NCI-H2171 (cell line): ENCODE data around the gene OBP2B.
"Not testable (repeated sequence)": the region's sequence is repeated elsewhere in the genome, so short reads cannot be mapped to it uniquely, and the experiment has no call there.

Experiments used
- DNase-seq: peaks from one replicate; lab custom pipeline; 2025; lab: John Stamatoyannopoulos, UW

The OBP2B gene

GRCh38 chr9:133221177-133221809 is 12.2 kb upstream of the OBP2B start:
- no peak for DNase-seq

GRCh38 chr9:133218049-133218975 is 9.3 kb upstream of the OBP2B start:
- not testable (repeated sequence) for DNase-seq

GRCh38 chr9:133217333-133217988 is 8.4 kb upstream of the OBP2B start:
- not testable (repeated sequence) for DNase-seq

DNA sequence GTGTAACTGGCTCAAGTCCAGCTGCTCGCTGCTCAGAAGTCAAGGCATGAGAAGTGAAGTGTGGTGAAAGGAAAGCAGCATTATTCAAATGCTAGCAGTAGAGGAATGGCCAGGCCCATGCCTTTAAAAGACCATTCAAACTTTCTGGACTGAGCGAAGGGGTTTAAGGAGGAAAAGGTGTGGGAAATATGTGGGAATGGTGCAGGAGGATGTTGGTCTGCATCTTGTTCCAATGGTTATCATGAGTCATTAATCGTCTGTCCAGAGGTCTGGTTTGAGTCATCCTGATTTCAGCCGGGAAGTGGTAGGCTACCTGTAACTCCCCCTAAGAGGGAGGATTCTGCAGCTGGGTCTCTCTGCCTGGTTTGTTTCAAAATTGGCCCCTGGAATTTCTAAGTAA is 5.2 kb upstream of the OBP2B start:
- DNase-seq = not testable (repeated sequence)

DNA sequence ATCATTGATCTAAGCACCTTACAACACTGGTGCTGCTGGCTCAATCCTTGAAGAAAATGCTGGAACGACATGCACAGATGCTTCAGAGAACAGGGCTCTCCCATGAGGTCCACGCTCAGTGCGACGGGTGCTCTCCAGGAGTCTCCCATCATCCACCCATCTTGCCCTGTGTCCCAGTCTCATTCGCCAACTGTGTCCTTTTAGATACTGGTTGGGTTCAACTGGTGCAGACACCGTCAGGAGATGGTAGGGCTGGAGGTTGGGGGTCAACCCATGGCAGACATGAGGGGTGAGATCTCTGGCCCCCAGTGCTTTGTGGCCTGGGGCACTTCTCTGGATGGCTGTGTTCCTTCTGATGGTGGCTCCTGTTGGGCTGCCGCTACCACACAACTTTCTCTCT is 1.6 kb upstream of the OBP2B start:
- DNase-seq = no peak

GRCh38 chr9:133210202-133210532 is 1.1 kb upstream of the OBP2B start:
- no peak for DNase-seq

- DNase-seq = not testable (repeated sequence)
Observed at GRCh38 chr9:133209327-133210201, 514 bp upstream of the OBP2B start.

DNA sequence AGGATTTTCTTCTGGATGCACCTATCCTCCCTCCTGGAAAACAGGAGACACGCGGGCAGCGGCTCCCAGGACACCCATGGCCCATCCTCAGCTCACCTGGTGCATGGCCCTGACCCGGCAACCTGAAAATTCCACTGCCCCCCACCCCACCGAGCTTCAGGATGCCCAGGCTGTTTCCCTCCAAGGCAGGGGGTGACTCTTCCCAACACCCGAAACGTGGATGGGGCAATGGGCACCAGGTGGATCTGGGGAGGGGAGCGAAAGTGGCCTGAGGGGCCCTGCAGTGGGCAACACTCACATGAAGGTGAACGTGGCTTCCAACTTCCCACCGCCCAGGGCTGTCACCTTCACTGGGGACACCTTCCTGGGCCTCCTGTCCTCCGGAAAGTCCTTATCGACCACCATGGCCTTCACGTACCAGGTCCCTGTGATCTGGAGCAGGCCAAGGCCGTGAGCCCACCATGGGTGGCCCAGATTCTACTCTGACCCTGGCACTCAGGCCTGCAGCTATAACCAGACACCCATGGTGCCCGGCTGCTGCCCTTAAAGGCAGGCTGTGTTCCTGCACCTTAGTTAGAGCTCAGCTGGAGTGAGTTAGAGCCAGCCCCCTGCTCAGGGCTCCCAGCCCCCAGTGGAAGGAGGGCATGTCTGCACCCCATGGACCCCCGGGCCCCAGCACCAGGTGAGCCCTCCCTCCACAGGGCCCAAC is 725 bp downstream of the OBP2B start:
- not testable (repeated sequence) for DNase-seq

GRCh38 chr9:133207540-133208170 is 1.4 kb downstream of the OBP2B start:
- DNase-seq = no peak

GRCh38 chr9:133207021-133207531 is 2.0 kb downstream of the OBP2B start:
- no peak for DNase-seq

GRCh38 chr9:133205996-133206931 is 2.8 kb downstream of the OBP2B start:
- no peak for DNase-seq

- not testable (repeated sequence) for DNase-seq
Observed at GRCh38 chr9:133205481-133205887, 3.6 kb downstream of the OBP2B start.

DNA sequence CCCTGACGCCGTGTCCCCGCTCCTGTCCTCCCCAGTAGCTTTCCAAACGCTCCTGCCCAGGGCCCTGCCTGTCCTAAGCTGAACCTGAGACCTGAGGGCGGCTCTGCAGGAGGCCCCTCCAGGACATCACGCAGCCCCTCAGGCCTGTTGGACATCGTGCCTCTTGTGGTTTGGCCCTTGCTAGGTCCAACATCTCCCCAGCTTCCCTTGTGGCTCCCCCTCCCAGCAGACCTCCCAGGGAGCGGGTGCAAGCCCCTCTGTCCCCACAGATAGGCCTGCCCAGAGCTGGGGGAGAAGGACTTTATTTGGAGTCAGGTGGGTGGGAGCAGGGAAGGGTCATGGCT is 4.1 kb downstream of the OBP2B start:
- no peak for DNase-seq

DNA sequence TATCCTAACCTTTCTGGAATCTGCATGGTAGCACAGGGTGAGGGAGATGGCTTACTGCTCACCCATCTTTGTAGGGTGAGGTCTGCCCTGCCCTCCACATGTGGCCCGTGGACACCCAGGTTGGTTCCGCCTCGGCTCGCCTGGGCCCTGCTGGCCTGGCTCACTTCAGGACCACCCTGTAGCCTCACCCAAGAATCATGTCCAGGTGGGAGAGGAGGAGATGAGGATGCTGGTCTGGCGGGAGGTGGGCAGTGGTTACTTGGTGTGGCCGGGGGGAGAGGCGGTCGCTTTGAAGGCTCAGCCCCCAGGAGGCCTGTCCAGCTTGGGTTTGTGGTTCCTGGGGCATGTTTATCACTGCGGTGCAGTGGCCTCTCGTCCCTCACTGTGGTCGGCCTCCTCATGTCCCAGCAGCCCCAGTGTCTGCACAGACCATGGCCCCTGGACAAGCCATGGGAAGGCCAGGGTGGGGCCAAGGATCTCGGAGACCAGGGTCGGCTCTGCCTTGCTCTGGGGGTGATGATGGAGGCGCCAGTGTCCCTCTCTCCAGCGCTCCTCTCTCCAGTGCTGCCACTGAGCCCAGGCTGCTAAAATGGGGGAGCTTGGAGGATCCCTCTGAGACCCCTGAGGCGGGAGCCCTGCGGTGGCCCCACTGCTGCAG is 4.6 kb downstream of the OBP2B start:
- no peak for DNase-seq

GRCh38 chr9:133203506-133204075 is 5.5 kb downstream of the OBP2B start:
- no peak for DNase-seq

DNA sequence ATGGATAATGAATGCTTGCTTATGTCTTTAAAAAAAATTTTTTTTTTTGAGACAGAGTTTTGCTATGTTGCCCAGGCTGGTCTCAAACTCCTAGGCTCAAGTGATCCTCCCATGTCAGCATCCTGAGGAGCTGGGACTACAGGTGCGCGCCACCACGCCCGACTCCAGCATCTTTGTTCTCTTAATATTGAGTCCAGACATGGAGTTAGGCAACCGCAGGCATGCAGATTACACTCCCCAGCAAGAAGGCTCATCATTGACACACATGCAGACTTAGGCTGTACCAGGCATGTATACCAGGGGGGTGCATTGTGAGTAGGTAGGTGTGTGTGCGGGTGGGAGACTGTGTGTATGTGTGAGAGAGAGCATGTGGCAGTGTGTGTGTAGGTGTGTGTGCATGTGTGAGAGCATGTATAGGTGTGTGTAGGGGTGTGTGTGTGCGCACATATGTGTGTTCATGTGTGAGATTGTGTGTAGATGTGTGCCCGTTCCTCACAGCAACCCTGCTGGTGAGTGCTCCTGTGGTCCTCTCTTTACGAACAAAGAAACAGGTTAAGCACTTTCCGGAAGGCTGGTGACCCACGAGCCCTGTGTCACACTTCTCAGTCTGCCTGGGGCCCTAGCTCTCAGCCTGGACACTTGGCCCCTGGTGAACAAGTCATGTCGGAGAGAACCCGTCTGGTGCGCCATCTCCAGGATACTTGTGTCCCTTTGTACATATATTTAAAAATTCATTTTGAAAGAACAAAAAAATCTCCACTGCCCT is 6.2 kb downstream of the OBP2B start:
- no peak for DNase-seq

DNA sequence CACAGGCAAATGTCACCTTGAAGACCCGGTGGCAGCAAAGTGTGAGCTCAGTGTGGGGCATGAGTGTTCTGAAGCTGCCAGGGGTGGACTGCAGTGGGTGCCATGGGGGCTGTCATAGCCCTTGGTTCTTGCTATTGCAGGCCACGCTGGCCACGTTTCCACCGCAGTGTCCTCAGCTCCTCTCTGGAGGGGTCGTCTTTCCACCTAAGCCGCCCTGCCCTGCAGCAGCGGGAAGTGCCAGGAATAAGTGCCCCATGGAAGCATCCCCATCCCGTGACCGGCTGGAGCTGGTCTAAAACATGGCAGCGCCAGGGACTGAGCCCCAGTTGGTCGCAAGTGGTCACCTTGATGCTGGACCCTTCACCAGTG is 6.9 kb downstream of the OBP2B start:
- no peak for DNase-seq
